A673 (cell line): Measurements from ENCODE around the gene ZNF48.

Experiments used
- EZH2 ChIP-seq: fragments of 200-600 bp; sonication (generic); IDR thresholded peaks from 2 replicates; pipeline ENCODE4 v1.6.1; 2017; ENCODE audit warnings: borderline replicate concordance, low read depth, mild to moderate bottlenecking, mixed read lengths, antibody characterized with exemption, low read length; ENCODE audit not compliant: poor library complexity, severe bottlenecking
- TF ChIP-seq, protein P1 (sequence below): fragments of 300-800, 200-600 bp; sonication (generic); conservative IDR thresholded peaks from 2 replicates; pipeline ENCODE4 v1.5.1; 2017; ENCODE audit warnings: low read depth, mild to moderate bottlenecking, antibody characterized with exemption, low read length, moderate library complexity, mixed read lengths

- TF ChIP-seq, protein P1, sequence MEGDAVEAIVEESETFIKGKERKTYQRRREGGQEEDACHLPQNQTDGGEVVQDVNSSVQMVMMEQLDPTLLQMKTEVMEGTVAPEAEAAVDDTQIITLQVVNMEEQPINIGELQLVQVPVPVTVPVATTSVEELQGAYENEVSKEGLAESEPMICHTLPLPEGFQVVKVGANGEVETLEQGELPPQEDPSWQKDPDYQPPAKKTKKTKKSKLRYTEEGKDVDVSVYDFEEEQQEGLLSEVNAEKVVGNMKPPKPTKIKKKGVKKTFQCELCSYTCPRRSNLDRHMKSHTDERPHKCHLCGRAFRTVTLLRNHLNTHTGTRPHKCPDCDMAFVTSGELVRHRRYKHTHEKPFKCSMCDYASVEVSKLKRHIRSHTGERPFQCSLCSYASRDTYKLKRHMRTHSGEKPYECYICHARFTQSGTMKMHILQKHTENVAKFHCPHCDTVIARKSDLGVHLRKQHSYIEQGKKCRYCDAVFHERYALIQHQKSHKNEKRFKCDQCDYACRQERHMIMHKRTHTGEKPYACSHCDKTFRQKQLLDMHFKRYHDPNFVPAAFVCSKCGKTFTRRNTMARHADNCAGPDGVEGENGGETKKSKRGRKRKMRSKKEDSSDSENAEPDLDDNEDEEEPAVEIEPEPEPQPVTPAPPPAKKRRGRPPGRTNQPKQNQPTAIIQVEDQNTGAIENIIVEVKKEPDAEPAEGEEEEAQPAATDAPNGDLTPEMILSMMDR, result no peak
- no peak for TF ChIP-seq EZH2
Measured at GRCh38 chr16:30354423-30355143, 40.6 kb upstream of the ZNF48 start.
